Suprapubic skin (tissue), 4 donors: ENCODE measurements around the gene MAPK14.

ENCODE experiments used
- CTCF ChIP-seq, 2 donors: fragments of 200-600 bp in 1 of 2; fragments of 450-650 bp in 1 of 2; sonication (generic) in 1 of 2; IDR thresholded peaks; one replicate each; pipeline ENCODE4 v1.5.1; 2016 to 2019; ENCODE audit warnings: antibody characterized with exemption in 2 of 2, mild to moderate bottlenecking in 1 of 2, moderate library complexity in 1 of 2
- POLR2A ChIP-seq, 2 donors: fragments of 450-650 bp; IDR thresholded peaks; one replicate each; pipeline ENCODE4 v1.6.1; 2017; ENCODE audit warnings: antibody characterized with exemption in 2 of 2, mild to moderate bottlenecking in 2 of 2, moderate library complexity in 2 of 2
- POLR2AphosphoS5 ChIP-seq, 3 donors: sonication (generic); formaldehyde crosslinking; IDR thresholded peaks; one replicate each; pipeline ENCODE4 v1.6.1; 2017; ENCODE audit warnings: antibody characterized with exemption in 3 of 3

GRCh38 chr6:36113049-36113448 is 85.4 kb downstream of the MAPK14 start:
- no peak for TF ChIP-seq CTCF (IDR thresholded peaks at IDR 0.05)
- no peak for TF ChIP-seq POLR2A (IDR thresholded peaks at IDR 0.05)
- no peak for TF ChIP-seq POLR2AphosphoS5 (IDR thresholded peaks at IDR 0.05)
